ENCODE results near the gene PTPRJ. TPM values are rescaled to one million over a fixed set of nuclear protein-coding genes. Genes with fewer than 3 reads are reported as not detected.

PTPRJ gene
- total RNA-seq, 2 donors from 2014 or later: 3.4 to 8.0 TPM

- Histone ChIP-seq H3K27ac (no peak overlapping the region), H3K4me3 (no peak overlapping the region), H3K36me3 (no peaks in the 10 kb centered on the region), H3K4me1 (peaks cover 0 to 39% of the 10 kb centered on the region in 2 donors), H3K27me3 (no peaks in the 10 kb centered on the region), H3K9me3 (no peaks in the 10 kb centered on the region)
- DNase-seq (ENCODE audit: low spot score): no peak
- TF ChIP-seq, protein P1, sequence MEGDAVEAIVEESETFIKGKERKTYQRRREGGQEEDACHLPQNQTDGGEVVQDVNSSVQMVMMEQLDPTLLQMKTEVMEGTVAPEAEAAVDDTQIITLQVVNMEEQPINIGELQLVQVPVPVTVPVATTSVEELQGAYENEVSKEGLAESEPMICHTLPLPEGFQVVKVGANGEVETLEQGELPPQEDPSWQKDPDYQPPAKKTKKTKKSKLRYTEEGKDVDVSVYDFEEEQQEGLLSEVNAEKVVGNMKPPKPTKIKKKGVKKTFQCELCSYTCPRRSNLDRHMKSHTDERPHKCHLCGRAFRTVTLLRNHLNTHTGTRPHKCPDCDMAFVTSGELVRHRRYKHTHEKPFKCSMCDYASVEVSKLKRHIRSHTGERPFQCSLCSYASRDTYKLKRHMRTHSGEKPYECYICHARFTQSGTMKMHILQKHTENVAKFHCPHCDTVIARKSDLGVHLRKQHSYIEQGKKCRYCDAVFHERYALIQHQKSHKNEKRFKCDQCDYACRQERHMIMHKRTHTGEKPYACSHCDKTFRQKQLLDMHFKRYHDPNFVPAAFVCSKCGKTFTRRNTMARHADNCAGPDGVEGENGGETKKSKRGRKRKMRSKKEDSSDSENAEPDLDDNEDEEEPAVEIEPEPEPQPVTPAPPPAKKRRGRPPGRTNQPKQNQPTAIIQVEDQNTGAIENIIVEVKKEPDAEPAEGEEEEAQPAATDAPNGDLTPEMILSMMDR (IDR thresholded peaks at IDR 0.05): no peak
These were observed 111.2 kb downstream of the PTPRJ start for GRCh38 chr11:48091426-48092102.

DNA sequence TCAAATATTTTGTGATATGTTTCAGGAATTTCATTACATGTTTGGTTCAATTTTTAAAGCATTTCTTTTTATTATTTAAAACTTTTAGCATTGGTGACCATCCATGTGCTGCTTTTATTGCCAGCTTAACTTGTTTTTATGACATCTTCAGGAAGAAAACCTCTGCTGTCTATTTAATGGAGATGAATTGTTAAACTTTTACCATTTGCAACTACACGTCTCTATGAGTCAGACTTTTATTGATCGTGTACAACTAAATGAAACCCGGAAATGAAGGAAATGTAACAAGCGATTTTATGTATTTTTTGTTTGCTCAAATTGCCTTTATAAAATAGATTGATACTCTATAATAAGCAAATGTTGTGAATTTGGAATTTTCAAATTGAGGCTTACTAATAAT lies 113.0 kb downstream of the PTPRJ start:
- DNase-seq (ENCODE audit: low spot score): no peak
- Histone ChIP-seq H3K9me3 (no peaks in the 10 kb centered on the region), H3K36me3 (no peaks in the 10 kb centered on the region), H3K4me3 (no peak overlapping the region), H3K4me1 (peaks cover 0 to 32% of the 10 kb centered on the region in 2 donors), H3K27me3 (no peaks in the 10 kb centered on the region), H3K27ac (no peak overlapping the region)
- TF ChIP-seq, protein P1 (IDR thresholded peaks at IDR 0.05): no peak

DNA sequence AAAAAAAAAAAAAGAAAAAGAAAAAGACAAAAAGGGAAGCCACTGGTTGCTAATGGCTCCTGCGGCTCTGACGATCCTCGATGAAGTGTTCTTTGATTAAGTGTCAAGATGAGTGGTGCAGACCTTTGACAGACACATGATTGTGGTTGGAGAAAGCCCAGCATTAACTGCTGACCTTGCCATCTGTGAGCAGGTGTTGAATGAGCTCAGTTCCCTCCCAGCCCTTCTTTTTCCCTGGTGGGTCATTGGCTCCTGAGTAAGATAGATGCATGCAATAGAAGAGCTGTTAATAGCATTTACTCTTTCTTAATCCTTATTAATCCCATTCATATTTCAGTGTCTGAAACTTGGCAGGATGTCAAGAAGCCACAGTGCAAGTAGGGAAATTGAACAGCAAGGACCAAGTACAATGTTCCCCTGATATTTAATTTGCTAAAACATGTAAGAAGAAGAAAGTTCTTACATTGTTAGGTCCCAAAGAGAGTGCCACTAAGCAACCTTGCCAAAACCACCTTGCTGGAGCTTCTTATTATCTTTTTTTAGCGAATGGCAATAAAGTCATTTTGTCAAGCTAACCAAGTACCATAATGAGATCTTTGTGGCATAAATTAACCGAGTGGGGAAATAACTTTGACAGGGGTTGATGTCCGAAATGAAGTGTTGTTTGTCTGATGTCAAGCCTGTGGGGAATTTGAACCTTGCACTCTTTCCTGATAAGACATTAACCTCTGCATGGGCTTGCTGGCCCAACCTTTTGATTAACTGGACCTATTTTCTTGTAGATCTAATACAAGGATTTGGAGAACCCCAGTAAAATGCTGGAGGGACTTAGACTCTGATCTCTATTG lies 113.7 kb downstream of the PTPRJ start:
- Histone ChIP-seq H3K4me3 (no peak overlapping the region), H3K27me3 (no peaks in the 10 kb centered on the region), H3K9me3 (no peaks in the 10 kb centered on the region), H3K4me1 (peaks cover 0 to 26% of the 10 kb centered on the region in 2 donors), H3K27ac (no peak overlapping the region), H3K36me3 (no peaks in the 10 kb centered on the region)
- DNase-seq (ENCODE audit: low spot score): no peak
- TF ChIP-seq, protein P1 (IDR thresholded peaks at IDR 0.05): no peak

- Histone ChIP-seq H3K9me3 (no peaks in the 10 kb centered on the region), H3K36me3 (no peaks in the 10 kb centered on the region), H3K4me3 (no peak overlapping the region), H3K4me1 (peaks cover 0 to 26% of the 10 kb centered on the region in 2 donors), H3K27me3 (no peaks in the 10 kb centered on the region), H3K27ac (no peak overlapping the region)
- no peak for DNase-seq (ENCODE audit: low spot score)
- TF ChIP-seq, protein P1 (IDR thresholded peaks at IDR 0.05): no peak
These were observed 114.4 kb downstream of the PTPRJ start for GRCh38 chr11:48094643-48095339.

- Histone ChIP-seq H3K4me1 (peaks cover 0 to 26% of the 10 kb centered on the region in 2 donors), H3K36me3 (no peaks in the 10 kb centered on the region), H3K4me3 (no peak overlapping the region), H3K9me3 (no peaks in the 10 kb centered on the region), H3K27ac (no peak overlapping the region), H3K27me3 (no peaks in the 10 kb centered on the region)
- TF ChIP-seq, protein P1 (IDR thresholded peaks at IDR 0.05): no peak
- DNase-seq (ENCODE audit: low spot score): peak; percentile 54
These were observed 115.6 kb downstream of the PTPRJ start for GRCh38 chr11:48095779-48096470.
